PFSK-1 (cell line): ENCODE data around the gene SCARB1.

Source experiments
- FOXP2 ChIP-seq: optimal IDR thresholded peaks from 2 replicates; pipeline ENCODE3; 2011; ENCODE audit warnings: borderline replicate concordance, control low read depth, inconsistent platforms; ENCODE audit not compliant: insufficient read depth; ENCODE audit errors: extremely low read length, extremely low read depth
- POLR2AphosphoS5 ChIP-seq: IDR thresholded peaks from 2 replicates; pipeline ENCODE4 v1.6.1; 2012; ENCODE audit warnings: low read depth, mild to moderate bottlenecking, control low read depth, low read length, moderate library complexity
- REST ChIP-seq, 2 experiments: IDR thresholded peaks; 2 replicates each; pipeline versions ENCODE4 v1.6.1 to v1.8.0; 2011 to 2012; ENCODE audit warnings: low read depth in 2 of 2, low read length in 2 of 2, control low read depth in 1 of 2, inconsistent platforms in 1 of 2, mild to moderate bottlenecking in 1 of 2, moderate library complexity in 1 of 2; ENCODE audit not compliant: insufficient read depth in 1 of 2
- SIN3A ChIP-seq: IDR thresholded peaks from 2 replicates; pipeline ENCODE4 v1.6.1; 2012; ENCODE audit warnings: mild to moderate bottlenecking, low read length, moderate library complexity, borderline replicate concordance; ENCODE audit not compliant: insufficient read depth
- TAF1 ChIP-seq: IDR thresholded peaks from 2 replicates; pipeline ENCODE4 v1.6.1; 2012; ENCODE audit warnings: low read length, control low read depth, borderline replicate concordance; ENCODE audit not compliant: insufficient read depth

SCARB1 gene

DNA sequence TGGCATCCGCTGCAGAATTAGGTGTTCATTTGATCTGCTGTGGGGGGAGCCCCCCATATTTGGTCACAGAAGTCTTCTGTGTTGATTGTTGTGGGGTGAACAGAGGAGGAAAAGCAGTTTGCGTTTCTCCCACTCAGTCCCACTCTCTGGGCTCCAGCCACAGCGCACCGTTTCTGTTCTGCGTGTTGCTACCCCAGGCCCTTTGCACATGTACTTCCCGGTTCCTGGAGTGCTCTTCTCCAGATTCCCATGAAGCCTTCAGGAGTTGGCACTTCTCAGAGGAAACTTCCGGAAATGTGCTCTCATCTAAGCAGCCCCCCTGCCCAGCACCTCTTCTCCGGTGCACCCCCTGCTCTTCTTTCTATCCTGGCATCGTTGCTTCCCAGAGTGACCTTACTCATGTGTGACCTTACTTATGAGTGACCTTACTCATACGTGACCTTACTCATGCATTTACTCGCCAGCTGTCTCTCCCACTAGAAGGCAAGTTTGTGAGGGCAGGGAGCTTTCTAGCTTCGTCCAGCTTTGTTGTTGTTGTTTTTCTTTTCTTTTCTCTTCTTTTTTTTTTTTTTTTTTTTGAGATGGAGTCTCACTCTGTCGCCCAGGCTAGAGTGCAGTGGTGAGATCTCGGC lies 93.7 kb downstream of the SCARB1 start:
- TF ChIP-seq REST (IDR thresholded peaks at IDR 0.05; ENCODE audit: insufficient read depth in 1 of 2, low read depth in 2 of 2, low read length in 2 of 2): no peak

GRCh38 chr12:124769163-124769530 lies 94.5 kb downstream of the SCARB1 start:
- no peak for TF ChIP-seq REST (IDR thresholded peaks at IDR 0.05; ENCODE audit: insufficient read depth in 1 of 2, low read depth in 2 of 2, low read length in 2 of 2)
- TF ChIP-seq POLR2AphosphoS5: no peak
- TF ChIP-seq FOXP2: no peak
- TF ChIP-seq SIN3A: no peak
- TF ChIP-seq TAF1: no peak

GRCh38 chr12:124768452-124769162 lies 95.1 kb downstream of the SCARB1 start:
- TF ChIP-seq POLR2AphosphoS5 (no peak), FOXP2 (no peak), TAF1 (no peak), REST (IDR thresholded peaks at IDR 0.05; ENCODE audit: insufficient read depth in 1 of 2, low read depth in 2 of 2, low read length in 2 of 2) (no peak), SIN3A (no peak)

- TF ChIP-seq SIN3A (no peak), TAF1 (no peak), REST (IDR thresholded peaks at IDR 0.05; ENCODE audit: insufficient read depth in 1 of 2, low read depth in 2 of 2, low read length in 2 of 2) (no peak), POLR2AphosphoS5 (no peak), FOXP2 (no peak)
Observed at GRCh38 chr12:124767066-124767821, 96.4 kb downstream of the SCARB1 start.

DNA sequence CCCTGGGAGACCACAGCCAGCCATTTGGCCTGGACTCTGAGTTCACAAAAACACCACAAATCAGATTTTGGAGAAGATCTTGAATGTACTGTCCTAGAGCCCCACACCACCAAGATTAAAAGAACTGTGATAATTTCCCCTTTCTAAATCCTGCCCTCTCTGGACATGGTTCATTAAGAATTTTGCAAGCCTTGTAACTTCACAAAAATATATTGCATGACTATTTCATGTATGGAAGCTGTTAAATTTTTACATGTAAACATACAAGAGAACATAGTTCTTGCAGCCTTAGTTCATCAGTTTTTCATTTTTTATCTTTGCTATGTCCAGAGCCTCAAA lies 97.0 kb downstream of the SCARB1 start:
- TF ChIP-seq TAF1: no peak
- no peak for TF ChIP-seq FOXP2
- TF ChIP-seq REST (IDR thresholded peaks at IDR 0.05; ENCODE audit: insufficient read depth in 1 of 2, low read depth in 2 of 2, low read length in 2 of 2): no peak
- no peak for TF ChIP-seq SIN3A
- TF ChIP-seq POLR2AphosphoS5: no peak
